ENCODE measurements around the gene MSANTD2. TPM values are rescaled to one million over a fixed set of nuclear protein-coding genes. Genes with fewer than 3 reads are reported as not detected.

Gene MSANTD2
- polyA plus RNA-seq, 3 donors, result 1.2 to 5.8 (median 1.8) TPM

DNA sequence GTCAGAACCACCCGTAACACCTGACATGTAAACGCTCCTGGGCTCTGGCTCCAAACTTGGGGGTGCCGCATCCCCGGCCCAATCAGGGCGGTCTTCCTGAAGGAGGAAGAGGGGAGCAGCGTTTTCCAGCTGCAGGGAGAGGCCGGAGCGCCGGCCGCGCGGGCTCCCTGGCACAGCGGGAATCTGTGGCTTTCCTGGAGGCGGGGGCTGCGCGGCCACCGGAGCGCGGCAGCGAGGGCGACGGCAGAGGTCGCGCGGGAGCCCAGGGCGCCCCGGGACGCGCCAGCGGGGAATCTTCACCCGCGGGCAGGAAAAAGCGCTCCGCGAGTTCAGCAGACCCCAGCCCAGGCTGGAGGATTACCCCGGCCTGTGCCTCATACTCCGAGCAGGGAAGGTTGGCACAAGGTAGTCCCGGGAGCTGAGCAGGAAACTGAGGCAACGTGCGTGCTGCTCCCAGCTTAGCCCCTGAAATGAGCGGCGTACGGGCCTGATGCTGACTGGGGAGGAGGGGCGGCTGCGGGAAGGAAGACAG lies 37.5 kb downstream of the MSANTD2 start:
- H3K27ac ChIP-seq (ENCODE audit: low read depth in 1 of 2, low read length in 2 of 2), result no peak overlapping the region

GRCh38 chr11:124762105-124762623 lies 38.0 kb downstream of the MSANTD2 start, which contains the start of gene ESAM:
TSS of gene ESAM (minus strand) at chr11:124762290. CDS start at chr11:124762154, 136 bp downstream.
- Mint-ChIP-seq H3K27me3 (ENCODE audit: low read depth in 3 of 3) (peaks cover 44 to 57% (median 49%) of the 10 kb centered on the region in 3 donors), H3K27ac (peak within 1 kb of the TSS in 2 of 7 donors; percentile 40 to 85), H3K4me1 (peaks cover 50% of the 10 kb centered on the region), H3K4me3 (peak within 1 kb of the TSS; percentile 90 to 99), H3K9me3 (peaks cover 0 to 23% (median 12%) of the 10 kb centered on the region in 7 donors), H3K36me3 (peaks cover 19 to 25% of the 10 kb centered on the region in 2 donors)
- Histone ChIP-seq H3K4me1 (ENCODE audit: control insufficient read depth in 1 of 2, insufficient read depth in 2 of 2, low read length in 2 of 2) (peaks cover 53 to 60% of the 10 kb centered on the region in 2 donors), H3K36me3 (replicated peaks in 1 of 2; ENCODE audit: control insufficient read depth in 1 of 2, insufficient read depth in 2 of 2, low read length in 2 of 2) (peaks cover 5 to 25% of the 10 kb centered on the region in 2 donors), H3K9ac (ENCODE audit: insufficient read depth, low read length, poor library complexity, severe bottlenecking) (no peak within 1 kb of the TSS), H3K4me2 (replicated peaks; ENCODE audit: extremely low read depth, low read length, poor library complexity, severe bottlenecking) (peak within 1 kb of the TSS; percentile 96), H3K27me3 (ENCODE audit: control insufficient read depth in 2 of 2, insufficient read depth in 2 of 2, low read length in 2 of 2) (peaks cover 29 to 45% of the 10 kb centered on the region in 2 donors), H3K4me3 (replicated peaks in 1 of 3; ENCODE audit: low read depth in 2 of 3, low read length in 3 of 3) (peak within 1 kb of the TSS; percentile 38 to 80 (median 42)), H3K27ac (ENCODE audit: low read depth in 1 of 2, low read length in 2 of 2) (no peak within 1 kb of the TSS), H3K79me2 (ENCODE audit: insufficient read depth, low read length) (no peaks in the 10 kb centered on the region), H3K9me3 (replicated peaks in 1 of 2; ENCODE audit: control insufficient read depth in 1 of 2, insufficient read depth in 1 of 2, low read length in 2 of 2) (peaks cover 3 to 14% of the 10 kb centered on the region in 2 donors), H2AFZ (ENCODE audit: insufficient read depth, low read depth, low read length, poor library complexity, severe bottlenecking) (peak within 1 kb of the TSS; percentile 77), H4K20me1 (ENCODE audit: insufficient read depth, low read length) (peaks cover 5% of the 10 kb centered on the region)
- under 1% methylated on average over 51 of the region's 55 CpGs for WGBS (ENCODE audit: insufficient coverage)
- no peak for TF ChIP-seq CTCF (IDR thresholded peaks at IDR 0.05)
- intact Hi-C loops (cut with micrococcal nuclease), result no loop called here
- DNase-seq, result peak in 1 of 3 donors; percentile 28

More for the DNA sequence above, 37.5 kb downstream of the MSANTD2 start:
- no peak for DNase-seq
- Histone ChIP-seq H3K4me1 (ENCODE audit: control insufficient read depth in 1 of 2, insufficient read depth in 2 of 2, low read length in 2 of 2) (peaks cover 49 to 56% of the 10 kb centered on the region in 2 donors), H3K9ac (ENCODE audit: insufficient read depth, low read length, poor library complexity, severe bottlenecking) (no peak overlapping the region), H4K20me1 (ENCODE audit: insufficient read depth, low read length) (peaks cover 5% of the 10 kb centered on the region), H3K9me3 (replicated peaks in 1 of 2; ENCODE audit: control insufficient read depth in 1 of 2, insufficient read depth in 1 of 2, low read length in 2 of 2) (peaks cover 3 to 14% of the 10 kb centered on the region in 2 donors), H3K4me2 (replicated peaks; ENCODE audit: extremely low read depth, low read length, poor library complexity, severe bottlenecking) (peak overlapping the region; percentile 96), H3K36me3 (replicated peaks in 1 of 2; ENCODE audit: control insufficient read depth in 1 of 2, insufficient read depth in 2 of 2, low read length in 2 of 2) (peaks cover 10 to 31% of the 10 kb centered on the region in 2 donors), H3K4me3 (replicated peaks in 1 of 3; ENCODE audit: low read depth in 2 of 3, low read length in 3 of 3) (peak overlapping the region; percentile 38 to 80 (median 42)), H3K27me3 (ENCODE audit: control insufficient read depth in 2 of 2, insufficient read depth in 2 of 2, low read length in 2 of 2) (peaks cover 29 to 45% of the 10 kb centered on the region in 2 donors), H2AFZ (ENCODE audit: insufficient read depth, low read depth, low read length, poor library complexity, severe bottlenecking) (peak overlapping the region; percentile 77), H3K79me2 (ENCODE audit: insufficient read depth, low read length) (no peaks in the 10 kb centered on the region)
- 0% methylated on average over 37 of the region's 45 CpGs for WGBS (ENCODE audit: insufficient coverage)
- intact Hi-C loops (cut with micrococcal nuclease), result loop anchor here (1.0 kb wide), 1 partner anchor 93 kb away; no protein-coding TSS in a partner anchor
- H3K9me3 Mint-ChIP-seq, result peaks cover 0 to 23% (median 12%) of the 10 kb centered on the region in 7 donors
- peaks cover 42 to 51% (median 49%) of the 10 kb centered on the region in 3 donors for H3K27me3 Mint-ChIP-seq (ENCODE audit: low read depth in 3 of 3)
- peak overlapping the region; percentile 90 to 99 for H3K4me3 Mint-ChIP-seq
- H3K27ac Mint-ChIP-seq, result peak overlapping the region in 1 of 7 donors; percentile 40
- peaks cover 24 to 27% of the 10 kb centered on the region in 2 donors for H3K36me3 Mint-ChIP-seq
- peaks cover 46% of the 10 kb centered on the region for H3K4me1 Mint-ChIP-seq
- TF ChIP-seq CTCF (IDR thresholded peaks at IDR 0.05), result no peak
